Fibroblast of mammary gland (primary cell): ENCODE data around the gene COX4I1.
A peak's percentile ranks its signal among the peaks of the same experiment; 100 is the strongest.

Source experiments
- DNase-seq: peaks from one replicate; pipeline ENCODE4 v3.0.0-alpha.2; 2010; ENCODE audit warnings: low read depth
- H3K4me3 ChIP-seq: 2 replicates; pipeline ENCODE4 v1.5.1; 2011; ENCODE audit warnings: low read depth, mild to moderate bottlenecking, low read length, moderate library complexity; ENCODE audit not compliant: control insufficient read depth
- TF ChIP-seq, protein P1 (sequence below): conservative IDR thresholded peaks from 2 replicates; pipeline ENCODE4 v1.5.1; 2011; ENCODE audit warnings: low read depth, low read length, inconsistent platforms; ENCODE audit not compliant: control insufficient read depth, insufficient read depth

Gene COX4I1

GRCh38 chr16:85799497-85800320 lies at the start of gene COX4I1, which contains the start of gene EMC8:
Gene COX4I1 (plus strand): TSS chr16:85799695. CDS start chr16:85801206, 1,511 bp downstream.
Gene EMC8 (minus strand): TSS chr16:85799544. CDS start chr16:85799295, 249 bp downstream.
- peak; percentile 91 for DNase-seq
- TF ChIP-seq, protein P1, sequence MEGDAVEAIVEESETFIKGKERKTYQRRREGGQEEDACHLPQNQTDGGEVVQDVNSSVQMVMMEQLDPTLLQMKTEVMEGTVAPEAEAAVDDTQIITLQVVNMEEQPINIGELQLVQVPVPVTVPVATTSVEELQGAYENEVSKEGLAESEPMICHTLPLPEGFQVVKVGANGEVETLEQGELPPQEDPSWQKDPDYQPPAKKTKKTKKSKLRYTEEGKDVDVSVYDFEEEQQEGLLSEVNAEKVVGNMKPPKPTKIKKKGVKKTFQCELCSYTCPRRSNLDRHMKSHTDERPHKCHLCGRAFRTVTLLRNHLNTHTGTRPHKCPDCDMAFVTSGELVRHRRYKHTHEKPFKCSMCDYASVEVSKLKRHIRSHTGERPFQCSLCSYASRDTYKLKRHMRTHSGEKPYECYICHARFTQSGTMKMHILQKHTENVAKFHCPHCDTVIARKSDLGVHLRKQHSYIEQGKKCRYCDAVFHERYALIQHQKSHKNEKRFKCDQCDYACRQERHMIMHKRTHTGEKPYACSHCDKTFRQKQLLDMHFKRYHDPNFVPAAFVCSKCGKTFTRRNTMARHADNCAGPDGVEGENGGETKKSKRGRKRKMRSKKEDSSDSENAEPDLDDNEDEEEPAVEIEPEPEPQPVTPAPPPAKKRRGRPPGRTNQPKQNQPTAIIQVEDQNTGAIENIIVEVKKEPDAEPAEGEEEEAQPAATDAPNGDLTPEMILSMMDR, result no peak
- peak within 1 kb of the TSS; percentile 92 for H3K4me3 ChIP-seq

DNA sequence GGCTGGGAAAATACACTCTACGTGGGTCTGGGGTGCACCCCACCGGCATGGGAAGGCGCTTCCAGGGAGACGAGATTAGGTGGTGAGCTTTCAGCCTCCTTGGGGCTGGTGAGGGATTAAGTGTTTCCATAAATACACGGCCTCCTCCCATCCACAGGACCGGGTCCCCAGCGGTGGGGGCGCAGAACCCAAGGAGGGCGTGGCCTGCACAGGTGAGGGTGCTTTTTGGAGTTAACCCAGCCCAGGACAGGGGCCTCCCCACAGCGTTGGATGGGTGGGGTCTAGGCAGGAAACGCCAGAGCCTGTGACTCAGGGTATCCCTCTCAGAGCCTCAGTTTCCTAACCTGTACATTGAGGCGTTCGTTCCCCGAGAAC lies 49.7 kb upstream of the COX4I1 start:
- H3K4me3 ChIP-seq, result no peak overlapping the region

GRCh38 chr16:85750146-85750826 lies 49.2 kb upstream of the COX4I1 start:
- peak overlapping the region; percentile 42 for H3K4me3 ChIP-seq
- TF ChIP-seq, protein P1, result peak; percentile 1
- no peak for DNase-seq

More for the DNA sequence above, 49.7 kb upstream of the COX4I1 start:
- DNase-seq, result no peak
- TF ChIP-seq, protein P1, result no peak

- peak within 1 kb of the TSS; percentile 42 for H3K4me3 ChIP-seq
- TF ChIP-seq, protein P1, result no peak
- no peak for DNase-seq
Measured at GRCh38 chr16:85750827-85751697, 48.4 kb upstream of the COX4I1 start, which contains the start of gene C16orf74. Gene C16orf74 (minus strand): TSS chr16:85751096. CDS start chr16:85735217, 15,879 bp downstream.

- TF ChIP-seq, protein P1, result no peak
- no peak overlapping the region for H3K4me3 ChIP-seq
- DNase-seq, result no peak
Measured at GRCh38 chr16:85751698-85752501, 47.6 kb upstream of the COX4I1 start.
